ENCODE data around the gene CCDC188. TPM values are rescaled to one million over a fixed set of nuclear protein-coding genes. Genes with fewer than 3 reads are reported as not detected.

CCDC188 gene
- total RNA-seq, 2 experiments from 2014 or later, result not detected

- ChIA-PET CTCF (ENCODE audit: unreplicated experiment) (no interaction called here), POLR2A (no interaction called here)
- DNase-seq (ENCODE audit: low spot score), result no peak
- Histone ChIP-seq H4K20me1 (ENCODE audit: insufficient read depth, low read length) (no peaks in the 10 kb centered on the region), H3K27ac (ENCODE audit: low read depth, low read length, poor library complexity, severe bottlenecking) (no peak overlapping the region), H3K4me3 (ENCODE audit: low read depth, low read length, poor library complexity, severe bottlenecking) (no peak overlapping the region), H3K36me3 (ENCODE audit: insufficient read depth, low read length) (no peaks in the 10 kb centered on the region), H3K4me2 (ENCODE audit: low read length) (no peak overlapping the region), H2AFZ (ENCODE audit: low read length) (no peak overlapping the region), H3K9me3 (ENCODE audit: low read length) (no peaks in the 10 kb centered on the region), H3K79me2 (ENCODE audit: insufficient read depth, low read depth, low read length) (no peaks in the 10 kb centered on the region), H3K9me2 (ENCODE audit: insufficient read depth, low read length) (no peaks in the 10 kb centered on the region), H3K4me1 (ENCODE audit: insufficient read depth, low read length, poor library complexity, severe bottlenecking) (peaks cover 12% of the 10 kb centered on the region)
- BruUV-seq (replicated peaks), result no TSS peak
- TF ChIP-seq, protein P1, sequence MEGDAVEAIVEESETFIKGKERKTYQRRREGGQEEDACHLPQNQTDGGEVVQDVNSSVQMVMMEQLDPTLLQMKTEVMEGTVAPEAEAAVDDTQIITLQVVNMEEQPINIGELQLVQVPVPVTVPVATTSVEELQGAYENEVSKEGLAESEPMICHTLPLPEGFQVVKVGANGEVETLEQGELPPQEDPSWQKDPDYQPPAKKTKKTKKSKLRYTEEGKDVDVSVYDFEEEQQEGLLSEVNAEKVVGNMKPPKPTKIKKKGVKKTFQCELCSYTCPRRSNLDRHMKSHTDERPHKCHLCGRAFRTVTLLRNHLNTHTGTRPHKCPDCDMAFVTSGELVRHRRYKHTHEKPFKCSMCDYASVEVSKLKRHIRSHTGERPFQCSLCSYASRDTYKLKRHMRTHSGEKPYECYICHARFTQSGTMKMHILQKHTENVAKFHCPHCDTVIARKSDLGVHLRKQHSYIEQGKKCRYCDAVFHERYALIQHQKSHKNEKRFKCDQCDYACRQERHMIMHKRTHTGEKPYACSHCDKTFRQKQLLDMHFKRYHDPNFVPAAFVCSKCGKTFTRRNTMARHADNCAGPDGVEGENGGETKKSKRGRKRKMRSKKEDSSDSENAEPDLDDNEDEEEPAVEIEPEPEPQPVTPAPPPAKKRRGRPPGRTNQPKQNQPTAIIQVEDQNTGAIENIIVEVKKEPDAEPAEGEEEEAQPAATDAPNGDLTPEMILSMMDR (conservative IDR thresholded peaks at IDR 0.05; ENCODE audit: low read length), result no peak
- TF ChIP-seq EZH2phosphoT487 (IDR thresholded peaks at IDR 0.05; ENCODE audit: borderline replicate concordance, low read depth, low read length), result no peak
- intact Hi-C loops (cut with micrococcal nuclease; ENCODE audit: unreplicated experiment), result no loop called here
Measured at GRCh38 chr22:20138868-20139267, 12.0 kb downstream of the CCDC188 start.

DNA sequence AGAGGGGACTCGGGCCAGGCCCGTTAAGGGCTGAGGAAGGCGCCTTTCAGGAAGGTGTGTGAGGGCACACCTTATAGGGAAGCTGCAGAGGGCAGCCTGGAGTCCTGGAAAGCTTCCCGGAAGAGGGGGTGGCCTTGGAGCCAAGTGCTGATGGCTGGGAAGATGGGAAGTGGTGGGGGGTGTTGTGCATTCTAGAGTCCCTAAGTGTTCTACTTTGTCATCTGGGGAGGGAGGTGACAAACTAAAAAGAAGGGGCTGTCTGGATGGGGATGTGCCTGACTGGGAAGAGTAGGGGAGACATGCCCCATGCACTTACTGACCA lies 12.5 kb downstream of the CCDC188 start:
- BruUV-seq (replicated peaks), result no TSS peak
- POLR2A ChIA-PET, result no interaction called here
- CTCF ChIA-PET (ENCODE audit: unreplicated experiment), result no interaction called here

GRCh38 chr22:20137671-20138416 lies 13.0 kb downstream of the CCDC188 start:
- CTCF ChIA-PET (ENCODE audit: unreplicated experiment), result no interaction called here
- Histone ChIP-seq H3K27ac (ENCODE audit: low read depth, low read length, poor library complexity, severe bottlenecking) (no peak overlapping the region), H3K9me2 (ENCODE audit: insufficient read depth, low read length) (no peaks in the 10 kb centered on the region), H3K79me2 (ENCODE audit: insufficient read depth, low read depth, low read length) (no peaks in the 10 kb centered on the region), H3K36me3 (ENCODE audit: insufficient read depth, low read length) (no peaks in the 10 kb centered on the region), H3K4me1 (ENCODE audit: insufficient read depth, low read length, poor library complexity, severe bottlenecking) (peaks cover 12% of the 10 kb centered on the region), H4K20me1 (ENCODE audit: insufficient read depth, low read length) (no peaks in the 10 kb centered on the region), H3K4me3 (ENCODE audit: low read depth, low read length, poor library complexity, severe bottlenecking) (no peak overlapping the region), H3K4me2 (ENCODE audit: low read length) (no peak overlapping the region), H3K9me3 (ENCODE audit: low read length) (no peaks in the 10 kb centered on the region), H2AFZ (ENCODE audit: low read length) (no peak overlapping the region)
- no peak for DNase-seq (ENCODE audit: low spot score)
- no TSS peak for BruUV-seq (replicated peaks)
- POLR2A ChIA-PET, result no interaction called here
- TF ChIP-seq EZH2phosphoT487 (IDR thresholded peaks at IDR 0.05; ENCODE audit: borderline replicate concordance, low read depth, low read length), result no peak
- TF ChIP-seq, protein P1 (conservative IDR thresholded peaks at IDR 0.05; ENCODE audit: low read length), result no peak
- intact Hi-C loops (cut with micrococcal nuclease; ENCODE audit: unreplicated experiment), result no loop called here

More for the DNA sequence above, 12.5 kb downstream of the CCDC188 start:
- Histone ChIP-seq H3K27ac (ENCODE audit: low read depth, low read length, poor library complexity, severe bottlenecking) (no peak overlapping the region), H4K20me1 (ENCODE audit: insufficient read depth, low read length) (no peaks in the 10 kb centered on the region), H3K4me3 (ENCODE audit: low read depth, low read length, poor library complexity, severe bottlenecking) (no peak overlapping the region), H3K9me2 (ENCODE audit: insufficient read depth, low read length) (no peaks in the 10 kb centered on the region), H2AFZ (ENCODE audit: low read length) (no peak overlapping the region), H3K4me2 (ENCODE audit: low read length) (no peak overlapping the region), H3K4me1 (ENCODE audit: insufficient read depth, low read length, poor library complexity, severe bottlenecking) (peaks cover 12% of the 10 kb centered on the region), H3K79me2 (ENCODE audit: insufficient read depth, low read depth, low read length) (no peaks in the 10 kb centered on the region), H3K9me3 (ENCODE audit: low read length) (no peaks in the 10 kb centered on the region), H3K36me3 (ENCODE audit: insufficient read depth, low read length) (no peaks in the 10 kb centered on the region)
- no peak for DNase-seq (ENCODE audit: low spot score)
- intact Hi-C loops (cut with micrococcal nuclease; ENCODE audit: unreplicated experiment), result no loop called here
- no peak for TF ChIP-seq EZH2phosphoT487 (IDR thresholded peaks at IDR 0.05; ENCODE audit: borderline replicate concordance, low read depth, low read length)
- TF ChIP-seq, protein P1 (conservative IDR thresholded peaks at IDR 0.05; ENCODE audit: low read length), result no peak

Data from OCI-LY7 (cell line).